ENCODE results near the gene PPIF.

PPIF gene

DNA sequence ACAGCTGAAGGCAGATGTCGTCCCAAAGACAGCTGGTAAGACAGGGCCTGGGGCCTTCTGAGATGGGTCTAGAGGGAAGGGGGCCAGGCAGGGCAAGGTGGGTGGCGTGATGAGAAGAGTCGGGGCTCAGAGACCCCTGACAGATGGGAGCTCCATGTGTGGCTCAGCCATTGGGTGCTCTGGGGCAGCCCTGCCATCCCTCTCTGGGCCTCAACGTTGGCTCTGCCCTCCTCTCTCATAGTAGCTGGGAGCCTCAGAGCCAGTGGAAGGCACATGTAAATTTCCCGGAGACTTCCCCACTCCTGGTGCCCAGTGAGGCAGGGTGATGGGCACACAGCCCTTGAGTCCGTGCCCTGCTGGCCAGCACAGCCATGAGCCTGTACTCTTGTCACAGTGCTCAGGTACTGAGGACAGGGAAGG lies 1.8 kb downstream of the PPIF start:
- DNase-seq (ENCODE audit: low read depth, low spot score): no peak

DNA sequence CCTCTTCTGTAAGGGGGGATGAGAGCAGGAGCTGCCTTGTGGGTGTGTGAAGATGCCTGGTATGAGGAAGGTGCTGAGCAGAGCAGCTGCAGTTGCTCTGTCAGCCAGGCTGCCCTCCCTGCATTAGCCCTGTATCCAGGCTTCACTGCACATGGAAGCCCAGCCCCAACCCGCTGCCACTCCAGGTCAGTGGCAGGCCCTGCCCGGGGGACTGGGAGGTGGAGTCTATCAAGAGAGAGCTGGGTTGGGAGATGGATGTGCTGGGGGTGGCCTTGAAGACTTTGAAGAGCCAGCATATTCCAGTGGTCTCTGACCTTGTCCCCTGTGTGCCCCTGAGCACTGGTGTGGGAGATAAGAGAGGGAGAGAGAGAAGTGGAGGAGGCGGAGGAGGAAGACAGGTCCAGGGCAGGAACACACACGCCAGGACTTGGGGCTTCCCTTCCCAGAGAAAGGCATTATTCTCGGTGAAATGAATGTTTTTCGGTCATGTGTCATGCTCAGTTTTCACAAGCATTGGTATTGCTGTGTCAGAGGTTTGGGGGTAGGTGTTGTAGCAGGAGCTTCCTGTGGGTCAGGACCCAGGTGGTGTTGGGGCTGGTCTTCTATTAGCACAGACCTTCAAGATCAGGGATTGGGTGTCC lies 2.6 kb downstream of the PPIF start:
- no peak for DNase-seq (ENCODE audit: low read depth, low spot score)

DNA sequence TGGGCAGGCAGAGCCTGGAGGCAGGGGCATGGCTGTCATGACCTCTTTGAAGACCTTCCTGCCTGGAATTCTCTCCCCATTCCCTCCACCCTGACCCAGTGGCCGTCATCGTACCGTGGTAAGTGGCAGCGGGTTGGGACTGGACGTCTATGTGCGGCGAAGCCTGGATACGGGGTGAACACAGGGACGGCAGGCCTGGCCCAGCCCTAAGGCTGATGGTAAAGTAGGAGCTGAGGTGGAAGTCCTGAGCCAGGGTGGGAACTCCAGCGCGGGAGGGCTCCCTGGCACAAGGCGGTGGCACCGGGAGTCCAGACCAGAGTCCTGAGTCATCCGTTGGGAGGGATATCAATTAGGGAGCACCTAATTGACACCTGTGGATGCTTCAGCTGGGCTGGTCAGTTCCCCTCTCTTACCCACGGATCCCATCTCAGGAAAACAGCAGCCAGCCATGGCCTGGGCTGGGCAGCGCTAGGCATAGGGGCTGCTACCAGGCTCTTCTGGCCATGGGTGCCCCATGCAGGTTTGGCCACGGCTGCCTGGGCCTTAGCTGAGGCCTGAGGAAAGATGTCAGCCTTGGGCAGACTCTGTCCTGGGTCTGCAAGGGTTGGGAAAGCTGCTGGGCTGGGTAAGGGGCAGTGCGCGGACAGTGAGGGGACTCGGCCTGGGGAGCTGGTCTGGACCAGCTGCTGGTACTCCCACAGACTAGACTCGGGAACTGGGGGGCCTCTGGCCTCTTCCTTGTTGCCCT lies 3.3 kb downstream of the PPIF start:
- DNase-seq (ENCODE audit: low read depth, low spot score): no peak

DNA sequence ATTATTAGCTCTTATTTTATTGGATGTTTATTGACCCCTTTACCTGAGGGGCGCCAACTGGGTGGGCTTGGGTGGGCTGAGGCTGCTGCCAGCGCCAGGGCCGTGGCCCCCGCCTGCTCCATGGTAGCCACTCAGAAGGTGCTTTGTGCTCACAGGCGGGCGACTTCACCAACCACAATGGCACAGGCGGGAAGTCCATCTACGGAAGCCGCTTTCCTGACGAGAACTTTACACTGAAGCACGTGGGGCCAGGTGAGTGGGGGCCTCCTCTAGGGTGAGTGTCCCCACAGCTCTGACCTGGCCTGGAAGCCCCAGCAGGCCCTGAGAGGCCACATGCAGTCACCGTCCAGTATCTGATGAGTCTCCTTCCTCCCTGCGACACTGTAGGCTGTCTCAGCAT lies 4.1 kb downstream of the PPIF start:
- no peak for DNase-seq (ENCODE audit: low read depth, low spot score)

DNA sequence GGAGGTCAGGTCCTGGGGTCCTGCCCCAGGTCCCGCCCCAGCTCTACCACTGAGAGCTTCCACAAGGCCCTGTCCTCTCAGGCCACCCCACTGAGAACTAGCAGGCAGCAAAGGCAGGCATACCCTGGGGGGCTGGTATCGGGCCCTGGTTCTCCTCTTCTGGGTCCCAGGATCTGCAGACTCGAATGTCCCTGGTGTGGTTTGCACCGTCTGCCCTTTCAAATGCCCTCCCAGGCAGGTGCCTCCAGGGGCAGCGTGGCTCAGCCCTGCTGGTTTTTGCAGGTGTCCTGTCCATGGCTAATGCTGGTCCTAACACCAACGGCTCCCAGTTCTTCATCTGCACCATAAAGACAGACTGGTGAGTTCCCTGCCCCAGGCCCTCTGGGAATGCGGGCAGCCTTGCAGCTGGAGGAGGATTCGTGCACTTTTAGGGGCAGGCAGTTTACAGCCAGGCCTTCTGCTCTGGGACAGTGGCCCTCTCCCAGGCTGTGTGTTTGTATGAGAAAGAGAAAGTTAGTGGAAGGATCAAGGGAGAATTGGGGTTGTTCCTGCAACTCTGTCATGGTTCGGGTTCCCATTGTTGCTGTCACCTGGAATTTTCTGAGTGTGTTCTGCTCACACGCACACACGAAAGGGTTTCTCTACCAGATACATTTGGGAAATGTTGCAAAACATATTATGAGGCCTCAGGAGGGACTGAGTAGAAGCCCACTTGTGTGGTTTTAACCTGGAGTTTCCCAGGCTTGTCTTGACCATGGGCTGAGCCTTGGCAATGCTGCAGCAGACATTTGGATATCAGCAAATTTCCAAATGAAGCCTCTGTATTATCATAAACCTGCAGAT lies 5.0 kb downstream of the PPIF start:
- no peak for DNase-seq (ENCODE audit: low read depth, low spot score)

DNA sequence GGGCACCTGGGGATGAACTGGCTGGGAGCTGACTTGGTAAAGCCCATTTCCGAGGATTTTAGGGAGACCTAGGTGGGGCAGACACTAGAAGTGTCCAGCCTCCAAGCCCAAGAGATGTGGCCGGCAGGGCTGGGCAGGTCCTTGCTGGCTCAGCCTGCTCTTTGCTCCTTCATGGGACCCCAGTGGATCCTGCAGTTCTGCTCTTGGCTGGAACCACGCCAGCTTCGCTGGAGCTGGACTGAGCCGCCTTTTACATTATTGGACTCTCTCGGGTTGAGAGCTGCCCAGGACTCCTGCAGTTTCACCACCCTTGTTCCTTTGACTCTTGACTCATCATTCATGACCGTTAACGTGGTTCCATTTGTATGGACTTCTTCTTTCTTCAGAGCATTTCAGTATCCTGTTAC lies 5.7 kb downstream of the PPIF start:
- DNase-seq (ENCODE audit: low read depth, low spot score): no peak

DNA sequence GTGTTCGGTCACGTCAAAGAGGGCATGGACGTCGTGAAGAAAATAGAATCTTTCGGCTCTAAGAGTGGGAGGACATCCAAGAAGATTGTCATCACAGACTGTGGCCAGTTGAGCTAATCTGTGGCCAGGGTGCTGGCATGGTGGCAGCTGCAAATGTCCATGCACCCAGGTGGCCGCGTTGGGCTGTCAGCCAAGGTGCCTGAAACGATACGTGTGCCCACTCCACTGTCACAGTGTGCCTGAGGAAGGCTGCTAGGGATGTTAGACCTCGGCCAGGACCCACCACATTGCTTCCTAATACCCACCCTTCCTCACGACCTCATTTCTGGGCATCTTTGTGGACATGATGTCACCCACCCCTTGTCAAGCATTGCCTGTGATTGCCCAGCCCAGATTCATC lies 6.5 kb downstream of the PPIF start:
- no peak for DNase-seq (ENCODE audit: low read depth, low spot score)

DNA sequence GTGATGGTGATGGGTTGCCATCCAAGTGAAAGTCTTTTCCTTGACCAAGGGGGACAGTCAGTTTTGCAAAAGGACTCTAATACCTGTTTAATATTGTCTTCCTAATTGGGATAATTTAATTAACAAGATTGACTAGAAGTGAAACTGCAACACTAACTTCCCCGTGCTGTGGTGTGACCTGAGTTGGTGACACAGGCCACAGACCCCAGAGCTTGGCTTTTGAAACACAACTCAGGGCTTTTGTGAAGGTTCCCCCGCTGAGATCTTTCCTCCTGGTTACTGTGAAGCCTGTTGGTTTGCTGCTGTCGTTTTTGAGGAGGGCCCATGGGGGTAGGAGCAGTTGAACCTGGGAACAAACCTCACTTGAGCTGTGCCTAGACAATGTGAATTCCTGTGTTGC lies 6.9 kb downstream of the PPIF start:
- DNase-seq (ENCODE audit: low read depth, low spot score): no peak

DNA sequence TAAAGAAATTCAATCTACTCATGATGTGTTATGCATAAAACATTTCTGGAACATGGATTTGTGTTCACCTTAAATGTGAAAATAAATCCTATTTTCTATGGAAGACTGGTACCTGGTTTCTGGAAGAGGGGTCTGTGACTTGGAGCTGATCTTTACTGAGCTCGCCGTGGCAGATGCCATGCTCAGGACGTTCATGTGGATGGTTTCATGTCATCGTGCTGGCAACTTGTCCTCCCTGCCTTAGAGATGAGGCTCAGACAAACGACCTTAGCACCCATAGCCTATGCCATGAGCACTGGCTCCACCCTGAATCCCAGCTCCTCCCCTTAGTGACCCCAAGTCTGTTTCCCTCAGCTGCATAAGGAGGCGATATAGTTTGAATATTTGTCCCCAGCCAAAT lies 7.3 kb downstream of the PPIF start:
- no peak for DNase-seq (ENCODE audit: low read depth, low spot score)

DNA sequence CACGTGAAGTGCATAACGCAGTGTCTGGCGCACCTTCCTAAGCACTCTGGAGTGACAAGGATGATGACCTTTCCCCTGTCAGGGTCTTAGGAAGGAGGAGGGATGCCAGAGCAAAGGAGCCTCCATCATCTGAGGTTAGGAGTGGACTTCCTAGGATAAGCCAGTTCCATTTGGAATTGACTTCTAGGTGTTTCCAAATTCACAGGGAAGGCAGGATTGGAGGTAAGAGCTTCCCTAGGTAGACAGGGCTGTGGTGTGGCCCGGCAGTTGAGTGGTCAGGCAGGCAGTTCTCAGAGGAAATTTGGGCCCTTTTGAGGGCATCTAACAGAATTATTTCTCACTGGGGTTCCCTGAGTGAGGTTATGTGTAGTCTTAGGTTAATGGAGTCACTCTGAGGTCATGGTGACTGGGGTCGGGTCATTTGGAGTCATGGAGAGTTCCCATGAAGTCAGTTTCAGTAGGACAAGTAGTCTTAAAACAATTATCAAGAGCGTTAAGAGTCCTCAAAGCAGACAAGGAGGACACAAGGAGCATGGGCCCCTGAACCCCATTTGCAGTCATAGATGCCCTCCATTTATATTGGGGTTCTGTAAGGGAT lies 8.2 kb downstream of the PPIF start:
- no peak for DNase-seq (ENCODE audit: low read depth, low spot score)

DNA sequence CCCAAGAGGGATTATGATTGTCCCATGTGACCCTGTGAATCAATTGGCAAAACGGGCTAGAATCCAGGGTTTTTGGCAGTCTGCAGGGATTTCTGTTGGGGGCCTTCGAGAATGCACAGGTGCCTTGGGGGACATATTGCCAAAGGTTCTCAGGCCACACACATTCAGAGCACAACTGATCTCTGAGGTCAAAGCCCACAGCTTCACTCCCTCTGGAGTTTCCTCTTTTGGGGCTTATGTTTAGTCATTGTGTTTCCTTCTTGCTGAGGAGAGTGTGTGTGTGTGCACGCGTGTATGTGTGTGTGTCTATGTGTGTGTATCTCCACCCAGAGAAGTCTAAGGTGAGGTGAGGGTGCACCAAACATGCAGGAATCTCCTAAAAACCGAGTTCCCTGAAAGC lies 8.8 kb downstream of the PPIF start:
- DNase-seq (ENCODE audit: low read depth, low spot score): no peak

DNA sequence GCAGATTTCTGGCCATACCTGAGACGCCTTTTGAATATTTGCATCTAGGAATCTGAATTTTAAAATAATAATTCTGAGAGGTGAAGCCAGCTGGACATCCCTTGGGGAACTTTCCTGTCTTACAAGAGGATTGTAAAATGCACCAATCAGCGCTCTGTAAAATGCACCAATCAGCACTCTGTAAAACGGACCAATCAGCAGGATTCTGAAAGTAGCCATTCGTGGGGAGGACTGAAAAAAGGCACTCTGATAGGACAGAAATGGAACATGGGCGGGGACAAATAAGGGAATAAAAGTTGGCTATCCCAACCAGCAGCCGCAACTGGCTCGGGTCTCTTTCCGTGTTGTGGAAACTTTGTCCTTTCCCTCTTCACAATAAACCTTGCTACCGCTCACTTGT lies 9.9 kb downstream of the PPIF start:
- DNase-seq (ENCODE audit: low read depth, low spot score): no peak

DNA sequence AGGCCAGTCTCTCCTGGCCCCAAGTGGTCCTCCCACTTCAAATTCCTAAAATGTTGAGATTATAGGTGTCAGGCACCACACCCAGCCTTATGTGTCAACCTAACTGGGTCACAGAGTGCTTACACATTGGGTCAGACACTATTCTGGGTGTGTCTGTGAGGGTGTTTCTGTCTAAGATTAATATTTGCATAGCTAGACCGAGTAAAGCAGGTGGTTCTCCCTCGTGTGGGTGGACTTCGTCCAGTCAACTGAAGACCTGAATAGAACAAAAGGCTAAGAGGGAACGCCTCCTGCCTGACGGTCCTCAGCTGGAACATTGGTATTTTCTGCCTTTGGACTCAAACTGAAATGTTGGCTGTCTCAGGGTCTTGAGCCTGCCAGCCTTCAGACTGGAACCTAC lies 11.5 kb downstream of the PPIF start:
- no peak for DNase-seq (ENCODE audit: low read depth, low spot score)

DNA sequence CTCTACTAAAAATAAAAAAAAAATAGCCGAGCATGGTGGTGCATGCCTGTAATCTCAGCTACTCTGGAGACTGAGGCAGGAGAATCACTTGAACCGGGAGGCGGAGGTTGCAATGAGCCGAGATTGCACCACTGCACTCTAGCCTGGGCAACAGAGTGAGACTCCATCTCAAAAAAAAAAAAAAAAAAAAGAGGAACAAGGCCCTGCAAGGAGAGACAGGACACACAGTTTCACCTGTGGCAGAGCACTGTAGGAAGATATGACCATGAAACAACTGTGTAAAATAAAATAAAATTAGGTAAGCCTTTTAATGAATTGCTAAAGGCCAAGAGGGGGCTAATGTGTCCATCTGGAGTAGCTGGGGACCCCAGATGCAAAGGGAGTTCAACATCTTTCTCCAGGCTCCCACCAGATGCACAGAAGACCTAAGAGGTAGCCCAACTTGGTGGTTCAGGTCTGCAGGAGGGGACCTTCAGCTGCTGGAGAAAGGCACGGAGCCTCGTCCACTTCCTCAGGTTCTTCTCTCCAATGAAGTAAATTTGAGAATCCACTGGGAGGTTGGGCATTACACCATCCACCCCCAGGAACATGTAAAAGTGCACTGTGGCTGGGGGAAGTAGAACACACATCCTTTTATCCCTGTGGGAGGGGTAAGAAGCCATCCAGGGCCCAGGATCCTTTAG lies 12.7 kb downstream of the PPIF start:
- DNase-seq (ENCODE audit: low read depth, low spot score): no peak

DNA sequence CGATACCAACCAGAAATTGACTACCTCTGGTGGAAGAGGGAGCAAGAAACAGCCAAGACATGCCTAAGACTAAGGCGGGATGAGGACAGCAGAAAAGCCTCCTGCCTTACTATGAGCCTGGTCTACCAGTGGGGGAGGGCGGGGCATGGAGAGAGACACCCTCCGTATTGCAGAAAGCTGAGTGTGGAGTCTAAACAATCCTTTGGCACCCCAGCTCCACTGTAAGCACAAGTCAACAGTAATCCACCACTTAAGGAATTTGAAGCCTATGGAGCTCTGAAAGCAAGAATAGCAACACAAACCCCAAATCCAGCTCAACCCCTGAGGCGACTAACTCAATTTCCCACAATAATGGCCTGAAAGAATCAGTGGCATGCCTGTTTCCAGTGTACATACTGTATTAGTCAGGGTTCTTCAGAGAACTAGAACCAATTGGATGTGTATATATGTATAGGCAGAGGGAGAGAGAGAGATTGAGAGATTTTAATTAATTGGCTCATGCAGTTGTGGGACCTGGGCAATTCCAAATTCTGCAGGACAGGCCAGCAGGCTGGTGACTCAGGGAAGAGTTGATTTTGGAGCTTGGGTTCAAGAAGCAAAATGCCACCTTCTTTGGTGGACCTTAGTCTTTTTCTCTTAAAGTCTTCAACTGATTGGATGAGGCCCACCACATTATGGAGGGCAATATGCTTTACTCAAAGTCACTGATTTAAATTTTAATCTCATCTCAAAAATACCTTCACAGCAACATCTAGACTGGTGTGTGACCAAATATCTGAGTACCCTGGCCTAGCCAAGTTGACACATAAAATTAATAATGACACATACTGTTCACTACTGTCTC lies 13.5 kb downstream of the PPIF start:
- DNase-seq (ENCODE audit: low read depth, low spot score): no peak

DNA sequence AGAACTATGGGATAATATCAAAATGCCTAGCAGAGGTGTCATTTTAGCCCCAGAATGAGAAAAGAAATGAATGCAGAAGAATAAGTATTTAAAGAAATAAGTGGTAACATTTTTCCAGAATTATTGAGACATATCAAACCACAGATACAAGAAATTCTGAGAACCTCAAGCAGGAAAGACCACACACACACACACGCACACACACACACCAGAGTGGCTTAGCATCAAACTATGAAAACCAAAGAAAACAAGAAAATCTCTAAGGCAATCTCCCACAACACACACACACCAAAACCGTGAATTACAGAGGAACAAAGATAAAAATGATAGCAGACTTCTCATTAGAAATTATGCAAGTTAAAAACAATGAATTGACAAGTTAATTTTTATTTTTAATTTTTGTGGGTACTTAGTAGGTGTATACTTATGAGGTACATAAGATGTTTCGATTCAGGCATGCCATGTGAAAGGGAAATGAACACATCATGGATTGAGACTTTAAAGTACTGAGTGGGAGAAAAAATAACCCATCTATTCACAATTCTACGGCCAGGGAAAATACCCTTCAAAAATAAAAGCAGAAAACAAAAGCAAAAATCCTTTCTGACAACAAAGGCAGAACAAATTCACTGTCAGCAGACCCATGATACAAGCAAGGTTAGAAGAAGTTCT lies 14.6 kb downstream of the PPIF start:
- DNase-seq (ENCODE audit: low read depth, low spot score): no peak

DNA sequence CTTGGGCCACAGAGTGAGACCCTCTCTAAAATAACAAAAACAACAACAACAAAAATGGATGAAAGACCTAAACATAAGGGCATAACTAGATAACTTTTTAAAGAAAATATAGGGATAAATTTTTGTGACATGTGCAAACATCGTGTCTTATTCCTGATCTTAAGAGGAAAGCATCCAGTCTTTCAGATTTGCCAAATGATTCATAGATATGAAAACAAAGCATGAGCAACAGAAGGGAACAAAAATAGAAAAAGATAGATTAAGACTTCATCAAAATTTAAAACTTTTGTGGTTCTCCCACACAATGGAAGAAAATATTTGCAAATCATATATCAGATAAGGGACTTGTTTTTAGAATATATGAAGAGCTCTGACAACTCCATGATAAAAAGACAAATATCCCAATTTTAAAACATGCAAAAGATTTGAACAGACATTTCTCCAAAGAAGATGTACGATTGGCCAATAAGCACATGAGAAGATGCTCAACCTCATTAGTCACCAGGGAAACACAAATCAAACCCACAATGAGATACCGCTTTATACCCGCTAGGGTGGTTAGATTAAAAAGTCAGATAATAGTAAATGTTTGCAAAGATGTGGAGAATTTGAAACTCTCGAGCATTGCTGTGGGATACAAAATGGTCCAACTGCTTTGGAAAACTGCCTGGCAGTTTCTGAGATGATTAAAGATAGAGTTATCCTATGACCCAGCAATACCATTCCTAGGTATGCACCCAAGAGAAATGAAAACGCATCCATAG lies 20.3 kb downstream of the PPIF start:
- DNase-seq (ENCODE audit: low read depth, low spot score): no peak

DNA sequence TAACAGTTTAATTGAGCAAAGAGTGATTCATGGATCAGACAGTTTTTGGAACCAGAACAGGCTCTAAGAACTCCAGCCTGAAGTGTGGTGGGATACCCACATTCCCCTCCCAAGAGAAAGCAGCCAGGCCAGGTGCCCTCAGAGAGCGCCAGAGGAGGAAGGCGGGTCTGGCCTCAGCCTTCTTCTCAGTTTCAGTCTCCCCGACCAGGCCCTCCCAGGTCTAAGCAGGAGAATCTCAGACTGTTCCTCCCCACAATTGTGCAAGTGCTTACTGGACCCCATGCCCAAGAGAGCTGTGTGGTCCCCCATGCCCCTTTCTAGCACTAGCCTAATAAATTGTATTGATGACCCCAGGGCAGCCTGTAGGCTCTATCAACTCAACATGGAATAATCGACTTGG lies 25.6 kb downstream of the PPIF start:
- DNase-seq (ENCODE audit: low read depth, low spot score): no peak
